ENCODE measurements around the gene RSPH9.
"Not testable (repeated sequence)": the region's sequence is repeated elsewhere in the genome, so short reads cannot be mapped to it uniquely, and the experiment has no call there.

Gene RSPH9

DNA sequence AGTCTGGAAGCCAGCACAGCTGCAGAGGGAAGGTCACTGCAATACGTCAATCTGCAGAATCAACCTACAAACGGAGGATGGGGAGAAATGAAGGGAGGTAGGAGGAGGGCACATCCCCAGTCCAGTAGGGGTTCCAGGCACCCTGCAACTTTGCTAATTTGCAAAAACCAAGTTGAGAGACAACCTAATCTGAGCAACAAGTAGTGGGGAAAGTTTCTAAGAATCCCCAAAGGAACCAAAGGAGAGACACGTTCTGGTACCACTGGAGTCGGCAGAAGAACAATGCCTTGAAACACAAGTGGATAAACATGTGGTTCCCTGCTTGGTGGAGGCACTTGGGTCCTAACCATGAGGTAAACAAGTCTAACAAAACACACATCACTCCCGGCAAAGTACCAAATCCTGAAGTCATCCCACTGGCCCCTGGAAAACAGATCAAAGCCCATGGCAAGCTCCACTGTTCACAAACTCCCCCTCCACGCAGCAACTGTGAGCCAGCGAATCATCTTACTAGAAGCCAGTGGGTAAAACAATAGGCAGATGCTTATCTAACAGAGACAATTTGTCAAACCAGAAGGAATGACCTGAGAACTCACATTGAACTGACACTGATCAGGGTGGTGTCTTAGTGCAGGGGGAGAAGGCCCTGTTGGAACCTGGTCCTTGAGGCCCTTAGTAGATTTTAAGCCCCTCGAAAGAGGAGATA is 38.0 kb downstream of the RSPH9 start:
- no peak for DNase-seq

DNA sequence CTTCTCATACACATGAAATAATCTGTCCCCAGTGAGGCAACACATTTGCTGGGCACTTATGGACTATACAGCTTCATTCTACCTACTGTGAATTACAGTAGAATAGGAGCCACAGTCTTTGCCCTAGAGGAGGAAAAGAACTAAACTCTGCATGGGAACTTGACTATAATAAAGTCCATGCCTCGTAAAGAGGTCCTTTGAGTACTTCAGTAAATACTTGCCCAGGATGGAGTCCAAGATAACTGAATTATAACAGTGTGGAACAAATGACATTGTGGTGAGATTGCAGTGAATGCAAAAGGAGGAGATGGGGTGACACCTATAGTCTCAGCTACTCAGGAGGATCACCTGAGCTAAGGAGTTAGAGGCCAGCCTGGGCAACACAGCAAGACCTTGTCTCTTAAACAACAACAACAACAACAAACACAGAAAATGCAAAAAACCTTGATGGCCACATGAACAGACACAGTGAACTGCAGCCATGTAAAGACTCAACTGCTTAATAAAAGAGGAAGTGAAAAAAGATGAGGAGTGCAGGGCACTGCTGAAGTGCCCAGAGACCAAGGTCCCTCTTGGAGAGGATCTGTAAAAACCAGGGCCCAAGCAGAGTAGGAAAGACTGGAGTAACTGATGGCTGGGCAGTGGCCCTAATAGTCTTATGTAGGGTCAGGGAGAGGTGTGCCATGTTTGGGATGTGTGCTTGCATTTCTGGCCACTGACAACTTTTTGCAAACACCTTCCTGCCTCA is 39.0 kb downstream of the RSPH9 start:
- DNase-seq = no peak

DNA sequence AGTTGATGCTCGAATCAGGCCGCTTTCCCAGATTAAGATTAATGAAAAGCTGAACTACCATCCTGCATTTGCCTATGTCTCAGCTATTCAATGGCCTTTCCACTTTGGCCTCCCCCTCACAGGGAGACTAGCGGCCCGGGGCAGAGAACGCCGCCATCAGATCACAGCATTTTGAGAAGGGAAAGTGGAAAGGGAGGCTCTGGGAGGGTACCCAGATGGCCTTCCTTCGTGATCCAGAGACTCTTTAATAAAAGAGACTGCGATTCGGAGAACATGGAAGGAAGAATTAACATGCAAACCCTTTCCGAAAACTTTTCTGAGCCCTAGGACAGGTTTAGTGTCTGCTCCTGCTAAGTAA is 42.2 kb downstream of the RSPH9 start:
- DNase-seq = no peak

DNA sequence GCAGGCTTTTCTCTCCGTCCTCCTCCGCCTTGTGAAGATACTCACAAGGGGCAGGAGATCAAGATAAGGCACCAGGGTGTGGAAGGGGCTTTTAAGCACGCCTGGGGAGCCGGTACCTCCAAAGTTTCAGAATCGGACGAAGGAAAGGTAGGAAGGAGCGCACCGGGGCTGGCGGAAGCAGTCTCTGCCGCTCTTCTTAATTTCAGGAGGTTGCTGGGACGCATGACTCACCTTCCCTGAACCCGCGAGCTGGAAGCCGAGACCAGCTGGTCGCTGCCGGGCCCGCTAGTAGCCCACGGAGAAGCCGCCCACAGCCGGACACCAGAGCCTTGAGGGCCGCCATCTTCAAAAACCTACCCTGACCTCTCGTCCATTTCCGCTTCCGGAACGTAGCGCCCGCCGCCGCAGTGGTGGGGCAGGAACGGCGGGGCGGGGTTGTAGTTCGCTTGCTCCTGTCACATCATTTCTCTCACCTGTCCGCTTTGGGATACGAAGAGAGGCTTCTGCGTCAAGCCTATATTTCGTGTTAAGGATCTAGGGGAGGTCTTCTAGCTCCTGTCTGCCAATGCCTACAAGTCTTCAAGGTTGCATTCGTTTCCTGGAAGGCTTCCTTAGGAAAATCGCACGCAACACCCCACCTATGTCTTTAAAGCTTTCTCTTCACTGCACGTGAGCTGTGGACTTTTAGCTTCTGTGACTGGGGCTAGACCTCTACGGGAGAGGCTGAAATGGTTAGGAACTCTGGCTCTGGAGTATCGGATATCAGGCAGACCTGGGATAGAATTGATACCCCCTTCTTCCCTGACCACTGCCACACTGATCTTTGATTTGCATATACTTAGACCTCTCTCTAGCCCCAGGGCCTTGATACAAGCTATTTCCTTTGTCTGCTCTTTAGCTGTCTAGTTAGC is 42.9 kb downstream of the RSPH9 start, which contains the start of gene MRPS18A:
TSS of gene MRPS18A (minus strand) at position 355 of the 911 bp plus-strand sequence. CDS start at position 343, 12 bp downstream.
- peak in 54 of 56 donors; percentile 16 to 91 (median 77) for DNase-seq

DNA sequence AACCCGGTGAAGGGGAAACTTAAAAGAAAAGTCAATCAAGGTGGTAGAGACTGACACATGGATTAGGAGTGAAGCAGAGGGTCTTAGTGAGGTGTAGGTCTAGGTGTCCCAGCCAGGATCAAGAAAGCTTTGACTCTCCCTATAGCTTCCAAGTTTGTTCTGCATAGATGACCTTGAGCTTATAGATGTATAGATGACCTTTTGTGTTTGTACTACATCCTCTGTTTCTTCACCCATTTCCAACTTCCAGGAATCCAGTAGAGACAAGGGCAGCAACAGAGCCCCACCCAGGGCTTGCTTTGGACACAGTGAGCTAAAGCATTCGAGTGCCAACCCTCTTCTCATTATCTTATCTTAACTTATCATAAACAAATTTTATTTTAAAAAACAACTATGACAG is 44.6 kb downstream of the RSPH9 start:
- DNase-seq = no peak

DNA sequence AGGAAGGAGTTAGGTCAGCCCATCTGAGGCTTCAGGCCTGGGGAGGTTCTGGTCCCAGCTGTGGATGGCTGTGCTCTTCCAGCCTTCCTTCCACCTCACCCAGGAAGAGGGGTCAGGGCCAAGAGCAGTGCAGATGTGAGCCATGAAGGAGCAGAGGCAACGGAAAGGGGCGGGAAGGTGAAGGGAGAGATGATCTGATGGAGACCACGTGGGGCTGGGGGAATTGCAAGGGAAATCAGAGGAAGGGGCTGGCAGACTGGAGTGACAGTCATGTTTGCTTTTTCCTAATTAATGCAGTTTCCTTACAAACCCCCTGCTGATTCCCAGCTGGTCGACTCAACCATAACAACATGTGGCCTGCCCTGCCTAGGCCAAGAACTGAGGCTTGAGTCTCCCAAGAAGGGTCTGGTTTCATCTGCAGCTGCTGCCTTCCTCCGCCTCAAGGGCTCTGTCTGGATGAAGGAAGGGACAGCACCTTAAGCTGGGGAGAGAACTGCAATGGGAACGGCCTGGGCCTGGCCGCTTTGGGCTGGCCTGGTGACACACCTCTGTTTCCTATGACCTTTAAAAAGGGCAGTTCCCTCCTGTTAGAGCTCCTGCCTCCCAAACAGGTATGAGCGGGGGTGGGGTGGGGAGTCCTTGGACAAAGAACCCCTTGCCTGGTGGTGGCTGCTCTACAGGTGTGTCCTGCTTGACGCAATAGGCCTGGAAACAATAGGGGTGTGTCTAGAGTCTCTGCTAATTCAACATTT is 50.6 kb downstream of the RSPH9 start:
- no peak for DNase-seq

DNA sequence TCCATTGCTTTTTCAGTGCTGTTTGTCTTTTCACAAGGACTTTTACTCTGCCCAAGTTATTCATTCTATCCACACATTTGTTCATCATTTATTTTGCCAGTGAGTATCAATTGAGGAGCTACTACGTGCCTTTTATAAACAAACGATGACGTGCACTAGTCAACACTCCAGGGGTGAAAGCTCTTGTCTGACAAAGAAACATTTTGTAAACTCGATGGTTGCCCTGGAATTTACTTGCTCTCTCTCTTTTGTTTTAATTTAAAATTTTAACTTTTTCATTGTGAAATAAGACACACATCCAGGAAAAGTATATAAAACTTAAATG is 51.1 kb downstream of the RSPH9 start:
- DNase-seq = no peak

DNA sequence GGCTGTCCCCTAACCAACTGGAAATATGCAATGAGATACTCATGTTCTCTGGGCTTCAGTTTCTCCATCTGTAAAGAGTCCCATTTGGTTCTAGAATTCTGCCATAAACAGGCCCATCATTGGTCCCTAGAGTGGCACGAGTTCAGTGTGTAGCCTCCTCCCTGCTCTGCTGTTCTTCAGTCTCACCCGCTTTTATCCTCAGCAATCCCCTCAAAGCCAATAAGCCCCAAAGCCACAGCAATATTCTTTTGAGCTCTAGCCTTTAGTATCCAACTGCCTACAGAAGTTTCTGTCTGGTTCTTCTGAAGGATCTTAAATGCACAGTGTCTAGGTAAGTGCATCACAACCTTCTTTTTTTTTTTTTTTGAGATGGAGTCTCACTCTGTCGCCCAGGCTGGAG is 52.6 kb downstream of the RSPH9 start:
- DNase-seq = no peak

DNA sequence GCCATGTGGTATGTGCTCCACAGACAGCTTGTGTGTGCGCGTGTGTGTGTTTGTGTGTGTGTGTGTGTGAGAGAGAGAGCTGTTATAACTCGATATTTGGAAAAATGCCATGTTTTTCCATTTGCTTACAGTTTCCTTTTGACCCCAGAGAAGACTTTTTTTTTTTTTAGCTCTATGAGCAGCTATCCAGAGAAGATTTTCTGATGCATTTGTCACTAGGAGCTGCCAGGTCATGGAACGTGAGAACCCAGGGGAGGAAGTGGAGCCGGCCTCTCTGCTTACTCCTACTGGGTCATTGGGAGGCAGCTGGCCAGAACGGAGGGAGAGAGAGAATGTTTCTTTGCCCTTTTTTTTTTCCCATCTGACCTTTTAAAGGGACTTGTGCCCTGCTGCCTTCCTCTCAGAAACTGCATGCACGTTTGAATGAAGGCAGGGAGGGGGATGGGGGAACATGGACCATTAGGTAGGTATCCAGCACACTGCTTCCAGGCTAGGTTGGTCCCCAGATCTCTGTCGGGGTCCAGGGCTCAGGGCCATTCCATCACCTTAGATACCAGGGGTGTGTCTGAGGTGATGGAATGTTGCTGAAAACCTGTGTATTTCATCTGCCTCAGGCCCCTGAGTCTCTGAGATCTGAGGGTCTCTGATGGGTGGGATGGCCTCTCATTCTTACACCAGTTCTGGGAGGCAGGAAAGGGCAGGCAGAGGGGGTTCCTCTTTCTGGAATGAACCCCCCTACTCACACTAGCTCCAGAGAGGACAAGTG is 53.9 kb downstream of the RSPH9 start:
- no peak for DNase-seq

DNA sequence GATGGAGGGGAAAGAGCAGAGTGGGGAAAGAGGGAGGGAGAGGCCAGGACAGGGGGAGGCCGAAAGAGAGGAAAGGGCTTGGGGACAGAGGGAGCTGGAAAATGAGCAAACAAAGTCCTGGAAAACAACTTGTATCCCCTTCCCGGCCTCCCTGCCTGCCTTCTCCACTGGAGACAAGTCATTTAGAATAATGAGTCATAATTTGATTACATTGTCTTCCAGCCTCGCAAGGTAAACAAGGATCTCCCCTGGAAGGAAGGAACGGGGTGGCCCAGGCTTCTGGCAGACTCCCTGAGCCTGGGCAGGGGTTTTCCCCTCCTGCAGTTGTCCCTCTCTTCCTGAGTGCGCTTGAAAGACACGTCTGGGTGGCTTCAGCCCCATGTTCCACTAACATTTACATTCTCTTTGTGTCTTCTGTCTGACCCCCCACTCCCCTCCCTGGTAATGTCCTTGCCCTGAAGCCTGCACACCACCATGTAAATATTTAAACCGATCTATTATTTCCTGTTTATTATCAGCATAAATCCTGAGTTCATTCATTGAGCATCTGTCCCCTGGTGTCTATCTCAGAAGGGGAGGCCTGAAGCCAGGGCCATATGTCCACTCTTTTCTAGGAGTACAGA is 54.8 kb downstream of the RSPH9 start:
- no peak for DNase-seq

DNA sequence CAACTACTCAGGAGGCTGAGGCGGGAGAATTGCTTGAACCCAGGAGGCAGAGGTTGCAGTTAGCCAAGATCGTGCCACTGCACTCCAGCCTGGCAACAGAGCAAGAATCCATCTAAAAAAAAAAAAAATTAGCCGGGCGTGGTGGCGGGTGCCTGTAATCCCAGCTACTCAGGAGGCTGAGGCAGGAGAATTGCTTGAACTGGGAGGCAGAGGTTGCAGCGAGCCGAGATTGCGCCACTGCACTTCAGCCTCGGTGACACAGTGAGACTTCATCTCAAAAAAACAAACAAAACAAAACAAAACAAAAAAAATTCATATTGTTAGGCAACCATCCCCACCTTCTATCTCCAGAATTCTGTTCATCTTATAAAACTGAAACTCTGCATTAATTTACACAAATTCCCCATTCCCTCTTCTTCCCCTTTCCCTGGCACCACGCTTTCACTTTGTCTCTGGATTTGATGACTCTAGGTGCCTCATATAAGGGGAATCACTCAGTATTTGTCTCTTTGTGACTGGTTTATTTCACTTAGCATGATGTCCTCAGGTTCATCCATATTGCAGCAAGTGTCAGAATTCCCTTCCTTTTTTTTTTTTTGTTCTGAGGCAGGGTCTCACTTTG is 56.2 kb downstream of the RSPH9 start:
- DNase-seq = not testable (repeated sequence)

DNA sequence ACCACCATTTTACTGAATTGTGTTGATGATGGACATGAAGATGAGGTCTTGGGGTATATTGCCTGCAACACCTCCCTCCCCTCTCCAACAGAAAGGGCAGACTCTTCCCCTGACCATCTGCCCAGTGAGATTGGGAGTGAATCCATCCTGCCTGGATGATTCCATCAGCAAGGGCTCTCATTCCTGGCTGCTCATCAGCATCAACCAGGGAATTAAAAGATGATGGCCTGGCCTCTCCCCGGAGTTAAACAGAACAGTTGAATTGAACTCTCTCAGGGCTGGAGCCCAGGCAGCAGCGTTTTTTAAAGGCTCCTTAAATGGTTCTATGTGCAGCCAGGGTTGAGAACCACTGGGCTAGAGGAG is 57.3 kb downstream of the RSPH9 start:
- no peak for DNase-seq

DNA sequence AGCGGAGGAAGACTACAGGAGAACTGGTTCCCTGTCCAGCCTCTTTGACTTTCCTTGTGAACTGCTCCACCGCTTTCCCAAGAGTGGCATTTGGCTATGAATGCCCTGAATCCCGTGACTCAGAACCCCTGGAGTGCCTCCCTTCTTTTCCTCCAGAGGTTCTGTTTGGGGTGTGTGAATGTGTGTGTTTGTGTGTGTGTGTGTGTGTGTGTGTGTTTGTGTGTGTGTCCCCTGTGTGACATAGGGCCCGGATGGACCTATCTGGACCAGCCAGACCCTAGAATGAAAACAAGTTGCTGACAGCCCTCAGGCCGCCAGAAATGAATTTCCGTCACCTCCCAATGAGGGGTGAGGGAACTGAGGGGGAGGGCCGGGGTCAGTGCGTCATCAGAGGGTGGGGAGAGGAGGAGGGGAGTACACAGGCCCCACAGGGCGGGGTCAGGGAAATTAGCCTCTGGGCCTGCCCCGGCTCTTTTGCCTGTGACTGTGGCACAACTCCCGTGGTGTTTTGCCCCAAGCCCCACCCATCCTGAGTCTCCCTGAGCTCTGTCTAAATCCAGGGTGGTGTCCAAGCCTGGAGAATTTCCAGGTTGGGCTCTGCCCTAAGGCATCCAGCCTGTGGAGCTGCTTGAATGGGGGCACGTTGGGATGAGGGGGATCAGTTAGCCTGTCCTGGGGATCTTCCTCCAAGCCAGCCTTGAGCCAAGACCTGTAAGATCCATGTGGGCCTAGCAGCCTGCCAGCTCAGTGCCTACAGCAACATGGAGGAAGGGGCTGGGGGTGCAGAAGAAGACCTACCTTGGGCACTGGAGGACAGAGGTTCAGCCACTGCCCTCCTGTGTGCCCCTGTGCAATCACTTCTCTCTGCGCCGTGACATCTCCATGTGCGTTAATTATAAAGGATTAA is 58.0 kb downstream of the RSPH9 start:
- peak in 3 of 56 donors; percentile 7 to 20 (median 17) for DNase-seq

DNA sequence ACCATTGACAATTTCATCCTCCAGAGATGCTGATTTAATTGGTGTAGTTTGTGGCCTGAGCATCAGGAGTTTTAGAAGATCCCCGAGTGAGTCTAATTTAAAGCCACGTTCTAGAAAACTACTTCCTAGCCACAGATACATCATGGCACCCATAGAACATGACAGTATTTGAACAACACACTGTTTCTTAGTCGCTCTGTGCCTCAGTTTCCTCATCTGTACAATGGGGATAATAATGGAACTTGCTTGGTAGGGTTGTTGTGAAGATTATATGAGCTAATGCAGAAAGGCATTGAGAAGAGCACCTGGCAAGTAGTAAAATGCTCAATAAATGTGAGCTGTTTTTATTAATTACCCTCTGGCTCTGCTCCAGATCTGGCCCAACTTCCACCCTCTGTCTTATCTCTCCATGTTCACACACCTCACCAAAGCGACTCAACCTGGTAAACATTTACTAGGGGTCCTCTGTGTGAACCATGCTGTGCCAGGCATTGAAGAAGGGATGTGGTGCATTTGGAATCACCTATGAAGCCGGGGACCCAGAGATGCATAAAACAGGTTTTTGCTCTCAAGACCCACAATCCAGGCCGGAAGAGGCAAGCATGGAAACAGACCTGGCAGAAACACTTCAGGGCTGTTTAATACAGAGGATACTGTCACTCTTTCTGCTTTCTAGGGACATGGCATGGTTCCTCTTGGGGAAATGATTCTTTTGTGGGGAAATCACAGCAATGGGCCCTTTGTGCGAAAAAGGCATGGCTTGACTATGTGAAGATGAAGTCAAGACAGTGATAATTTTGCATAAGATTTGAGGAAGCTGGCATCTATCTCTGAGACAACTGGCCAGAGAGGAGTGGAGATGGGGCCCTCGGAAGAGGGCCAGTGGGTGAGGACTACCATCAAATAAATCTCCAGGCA is 58.9 kb downstream of the RSPH9 start:
- no peak for DNase-seq

DNA sequence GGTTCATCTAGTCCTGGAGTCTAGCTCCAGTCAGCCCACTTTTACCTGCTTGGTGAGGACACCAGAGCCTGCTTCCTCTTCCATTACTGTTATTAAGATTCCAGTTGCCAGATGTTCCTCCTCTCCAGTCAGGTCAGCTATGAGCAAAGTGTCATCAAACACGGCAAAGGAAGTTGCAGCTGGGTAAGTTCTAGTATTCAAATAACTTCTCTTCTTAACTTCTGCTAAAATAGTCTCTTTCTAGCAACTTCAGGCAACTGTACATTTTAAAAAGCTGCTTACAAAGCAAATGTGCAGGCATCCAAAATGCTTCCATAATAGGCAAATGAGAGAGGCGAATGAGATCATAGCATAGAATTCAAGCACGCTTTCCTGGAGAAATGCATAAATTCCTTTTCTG is 61.2 kb downstream of the RSPH9 start:
- DNase-seq = no peak

DNA sequence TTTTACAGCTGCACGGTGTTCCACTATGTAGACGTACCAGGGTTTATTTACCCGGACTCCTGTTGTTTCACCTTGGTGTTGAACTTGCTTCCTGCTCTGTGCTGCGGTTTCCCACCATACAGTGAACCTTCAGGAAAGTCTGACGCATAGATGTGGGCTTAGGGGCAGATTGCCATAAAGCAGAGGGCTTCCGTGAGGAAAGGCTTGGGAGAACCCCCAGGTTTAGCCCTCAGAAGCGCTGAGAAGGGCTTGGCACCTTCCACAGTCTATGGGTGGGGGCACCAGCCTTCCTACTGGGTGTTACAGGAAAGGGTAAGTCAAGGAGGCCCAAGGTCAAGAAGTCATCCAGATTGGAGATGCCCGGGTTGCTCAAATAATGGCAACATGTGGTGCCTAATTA is 62.0 kb downstream of the RSPH9 start:
- no peak for DNase-seq

DNA sequence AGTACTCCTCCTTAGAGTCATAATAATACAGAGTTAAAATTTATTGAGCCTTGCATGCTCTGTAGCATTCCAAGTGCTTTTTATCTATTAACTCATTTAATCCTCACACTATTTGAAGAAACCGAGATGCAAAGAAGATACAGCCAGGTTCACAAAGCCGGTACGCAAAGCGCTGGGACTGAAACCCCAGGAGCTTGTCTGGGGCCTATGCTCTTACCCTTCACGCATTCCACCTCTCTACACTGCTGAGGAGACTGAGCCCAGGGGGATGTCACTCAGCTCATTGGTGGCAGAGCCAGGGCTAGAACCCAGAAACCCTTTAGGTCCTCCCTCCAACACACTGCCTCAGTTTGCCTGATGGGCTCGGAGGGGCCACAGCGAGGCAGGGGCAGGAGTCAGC is 62.4 kb downstream of the RSPH9 start:
- DNase-seq = no peak

Measured in nucleus accumbens (tissue), 56 donors.